ENCODE measurements around the gene HHEX.
A peak's percentile ranks its signal among the peaks of the same experiment; 100 is the strongest.

The HHEX gene

GRCh38 chr10:92690915-92691590 lies 1.3 kb downstream of the HHEX start:
- H3K4me1 ChIP-seq (ENCODE audit: low read depth, poor library complexity, severe bottlenecking): peaks cover 3% of the 10 kb centered on the region
- no peak for TF ChIP-seq CTCF (conservative IDR thresholded peaks at IDR 0.05; ENCODE audit: low read depth, low read length)
- no peak overlapping the region for H3K27ac ChIP-seq
- peak overlapping the region; percentile 61 for H3K4me3 ChIP-seq (IDR thresholded peaks at IDR 0.05; ENCODE audit: insufficient read depth, low read depth, low read length)
- H3K79me2 ChIP-seq (ENCODE audit: insufficient read depth, low read depth): no peaks in the 10 kb centered on the region
- H3K4me2 ChIP-seq: peak overlapping the region; percentile 21; the same call in 1 of the 2 replicates
- H2AFZ ChIP-seq (ENCODE audit: low read depth): peak overlapping the region; percentile 94; the same call in 1 of the 2 replicates
- no peaks in the 10 kb centered on the region for H3K27me3 ChIP-seq (ENCODE audit: insufficient read depth, low read depth)
- no peaks in the 10 kb centered on the region for H4K20me1 ChIP-seq (ENCODE audit: insufficient read depth)
- H3K9ac ChIP-seq: no peak overlapping the region; the same call in 1 of the 2 replicates
- no peaks in the 10 kb centered on the region for H3K36me3 ChIP-seq (ENCODE audit: insufficient read depth)

GRCh38 chr10:92691591-92692079 lies 1.9 kb downstream of the HHEX start:
- Histone ChIP-seq H3K27me3 (ENCODE audit: insufficient read depth, low read depth) (no peaks in the 10 kb centered on the region), H2AFZ (ENCODE audit: low read depth) (no peak overlapping the region), H3K27ac (no peak overlapping the region), H3K4me2 (no peak overlapping the region), H3K4me1 (ENCODE audit: low read depth, poor library complexity, severe bottlenecking) (peaks cover 3% of the 10 kb centered on the region), H4K20me1 (ENCODE audit: insufficient read depth) (no peaks in the 10 kb centered on the region), H3K4me3 (IDR thresholded peaks at IDR 0.05; ENCODE audit: insufficient read depth, low read depth, low read length) (no peak overlapping the region), H3K36me3 (ENCODE audit: insufficient read depth) (no peaks in the 10 kb centered on the region), H3K79me2 (ENCODE audit: insufficient read depth, low read depth) (no peaks in the 10 kb centered on the region), H3K9ac (no peak overlapping the region)
- no peak for TF ChIP-seq CTCF (conservative IDR thresholded peaks at IDR 0.05; ENCODE audit: low read depth, low read length)

- Histone ChIP-seq H3K4me2 (no peak overlapping the region), H4K20me1 (ENCODE audit: insufficient read depth) (no peaks in the 10 kb centered on the region), H2AFZ (ENCODE audit: low read depth) (no peak overlapping the region), H3K4me3 (IDR thresholded peaks at IDR 0.05; ENCODE audit: insufficient read depth, low read depth, low read length) (no peak overlapping the region), H3K36me3 (ENCODE audit: insufficient read depth) (no peaks in the 10 kb centered on the region), H3K4me1 (ENCODE audit: low read depth, poor library complexity, severe bottlenecking) (peaks cover 3% of the 10 kb centered on the region), H3K27ac (no peak overlapping the region), H3K9ac (no peak overlapping the region), H3K27me3 (ENCODE audit: insufficient read depth, low read depth) (no peaks in the 10 kb centered on the region), H3K79me2 (ENCODE audit: insufficient read depth, low read depth) (no peaks in the 10 kb centered on the region)
- no peak for TF ChIP-seq CTCF (conservative IDR thresholded peaks at IDR 0.05; ENCODE audit: low read depth, low read length)
Measured at GRCh38 chr10:92692080-92692671, 2.4 kb downstream of the HHEX start.

GRCh38 chr10:92692697-92693533 lies 3.2 kb downstream of the HHEX start:
- Histone ChIP-seq H2AFZ (ENCODE audit: low read depth) (no peak overlapping the region), H3K79me2 (ENCODE audit: insufficient read depth, low read depth) (no peaks in the 10 kb centered on the region), H3K27me3 (ENCODE audit: insufficient read depth, low read depth) (no peaks in the 10 kb centered on the region), H3K4me3 (IDR thresholded peaks at IDR 0.05; ENCODE audit: insufficient read depth, low read depth, low read length) (no peak overlapping the region), H3K36me3 (ENCODE audit: insufficient read depth) (no peaks in the 10 kb centered on the region), H3K4me1 (ENCODE audit: low read depth, poor library complexity, severe bottlenecking) (peaks cover 3% of the 10 kb centered on the region), H3K9ac (no peak overlapping the region), H4K20me1 (ENCODE audit: insufficient read depth) (no peaks in the 10 kb centered on the region), H3K4me2 (no peak overlapping the region), H3K27ac (no peak overlapping the region)
- no peak for TF ChIP-seq CTCF (conservative IDR thresholded peaks at IDR 0.05; ENCODE audit: low read depth, low read length)
